ENCODE measurements around the gene RRP1. TPM values are rescaled to one million over a fixed set of nuclear protein-coding genes. Genes with fewer than 3 reads are reported as not detected.

Gene RRP1
- total and polyA plus RNA-seq, 10 of the 15 experiments (the other 5 are each of a cell fraction or from before 2014, with no cell fraction given) = 0.34 to 70.8 (median 35.1) TPM

DNA sequence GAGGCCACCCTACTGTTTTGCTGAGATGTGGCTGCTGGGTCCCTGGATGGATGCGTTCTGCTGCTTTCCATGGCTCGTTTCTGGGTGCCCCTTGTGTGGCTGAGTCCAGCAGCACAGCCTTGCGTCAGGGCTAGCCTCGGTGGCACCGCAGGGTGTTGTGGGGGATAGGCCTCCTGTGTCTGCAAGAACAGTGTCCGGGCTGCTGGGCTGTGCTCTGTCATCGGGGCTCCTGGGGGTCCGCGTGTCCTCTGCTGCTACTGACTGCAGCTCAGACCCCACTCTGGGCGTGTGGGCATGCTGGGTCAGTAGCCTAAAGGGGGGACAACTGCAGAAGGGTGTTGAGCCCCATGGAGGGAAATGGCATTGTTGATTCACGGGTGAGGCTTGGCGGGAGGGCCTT lies 4.9 kb downstream of the RRP1 start:
- BruUV-seq (replicated peaks) = no TSS peak
- TF ChIP-seq ESRRA (IDR thresholded peaks at IDR 0.05; ENCODE audit: low read length) = no peak
- no peak for TF ChIP-seq ZSCAN29 (IDR thresholded peaks at IDR 0.05)
- TF ChIP-seq, protein P1, sequence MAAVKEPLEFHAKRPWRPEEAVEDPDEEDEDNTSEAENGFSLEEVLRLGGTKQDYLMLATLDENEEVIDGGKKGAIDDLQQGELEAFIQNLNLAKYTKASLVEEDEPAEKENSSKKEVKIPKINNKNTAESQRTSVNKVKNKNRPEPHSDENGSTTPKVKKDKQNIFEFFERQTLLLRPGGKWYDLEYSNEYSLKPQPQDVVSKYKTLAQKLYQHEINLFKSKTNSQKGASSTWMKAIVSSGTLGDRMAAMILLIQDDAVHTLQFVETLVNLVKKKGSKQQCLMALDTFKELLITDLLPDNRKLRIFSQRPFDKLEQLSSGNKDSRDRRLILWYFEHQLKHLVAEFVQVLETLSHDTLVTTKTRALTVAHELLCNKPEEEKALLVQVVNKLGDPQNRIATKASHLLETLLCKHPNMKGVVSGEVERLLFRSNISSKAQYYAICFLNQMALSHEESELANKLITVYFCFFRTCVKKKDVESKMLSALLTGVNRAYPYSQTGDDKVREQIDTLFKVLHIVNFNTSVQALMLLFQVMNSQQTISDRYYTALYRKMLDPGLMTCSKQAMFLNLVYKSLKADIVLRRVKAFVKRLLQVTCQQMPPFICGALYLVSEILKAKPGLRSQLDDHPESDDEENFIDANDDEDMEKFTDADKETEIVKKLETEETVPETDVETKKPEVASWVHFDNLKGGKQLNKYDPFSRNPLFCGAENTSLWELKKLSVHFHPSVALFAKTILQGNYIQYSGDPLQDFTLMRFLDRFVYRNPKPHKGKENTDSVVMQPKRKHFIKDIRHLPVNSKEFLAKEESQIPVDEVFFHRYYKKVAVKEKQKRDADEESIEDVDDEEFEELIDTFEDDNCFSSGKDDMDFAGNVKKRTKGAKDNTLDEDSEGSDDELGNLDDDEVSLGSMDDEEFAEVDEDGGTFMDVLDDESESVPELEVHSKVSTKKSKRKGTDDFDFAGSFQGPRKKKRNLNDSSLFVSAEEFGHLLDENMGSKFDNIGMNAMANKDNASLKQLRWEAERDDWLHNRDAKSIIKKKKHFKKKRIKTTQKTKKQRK (IDR thresholded peaks at IDR 0.05; ENCODE audit: low read depth, low read length) = no peak
- no peak for TF ChIP-seq NR2C1 (IDR thresholded peaks at IDR 0.05)
- TF ChIP-seq HDAC2 (IDR thresholded peaks at IDR 0.05) = no peak
- TF ChIP-seq BRCA1 (IDR thresholded peaks at IDR 0.05; ENCODE audit: low read depth, low read length) = no peak
- TF ChIP-seq IRF4 (IDR thresholded peaks at IDR 0.05; ENCODE audit: low read depth, low read length) = no peak
- TF ChIP-seq POLR2A (IDR thresholded peaks at IDR 0.05; ENCODE audit: low read depth, low read length) = no peak
- TF ChIP-seq BACH1 (IDR thresholded peaks at IDR 0.05; ENCODE audit: borderline replicate concordance) = no peak
- no peak for TF ChIP-seq JUNB (IDR thresholded peaks at IDR 0.05)
- TF ChIP-seq SMC3 (IDR thresholded peaks at IDR 0.05; ENCODE audit: borderline replicate concordance, low read length) = no peak
- WGBS (ENCODE audit: insufficient coverage, insufficient replicate concordance, low lambda C conversion rate, missing lambda C conversion rate) = 97% methylated on average over 12 of the region's 12 CpGs
- Histone ChIP-seq H3K9me3 (replicated peaks; ENCODE audit: control insufficient read depth, insufficient read depth, low read length) (no peaks in the 10 kb centered on the region), H3K9ac (ENCODE audit: control insufficient read depth, insufficient read depth, low read length) (no peak overlapping the region), H3K79me2 (ENCODE audit: control insufficient read depth, insufficient read depth, low read length) (peaks cover 43% of the 10 kb centered on the region), H4K20me1 (ENCODE audit: control insufficient read depth, insufficient read depth) (no peaks in the 10 kb centered on the region), H3K27ac (ENCODE audit: control insufficient read depth, insufficient read depth) (no peak overlapping the region), H3K27me3 (replicated peaks in 1 of 2; ENCODE audit: control insufficient read depth in 2 of 2, insufficient read depth in 2 of 2, low read length in 1 of 2) (no peaks in the 10 kb centered on the region), H3K4me1 (ENCODE audit: control insufficient read depth, insufficient read depth, low read length) (0 out of 2 replicates have a peak, but pooled peaks cover 3% of the 10 kb centered on the region), H3K4me3 (no peak overlapping the region), H3K36me3 (ENCODE audit: control insufficient read depth in 2 of 2, insufficient read depth in 2 of 2, low read length in 1 of 2) (peaks cover 31 to 54% of the 10 kb centered on the region in 2 experiments), H3K4me2 (ENCODE audit: control insufficient read depth, insufficient read depth) (no peak overlapping the region), H2AFZ (ENCODE audit: control insufficient read depth, low read depth, low read length) (no peak overlapping the region)
- ChIA-PET RAD21 (ENCODE audit: unreplicated experiment) (no interaction called here), POLR2A (no interaction called here), SMC1A (ENCODE audit: uncharacterized antibody, unreplicated experiment) (no interaction called here), CTCF (no interaction called here)
- in situ Hi-C loops (cut with MboI) = no loop called here
- intact Hi-C loops (cut with micrococcal nuclease; ENCODE audit: unreplicated experiment) = no loop called here
- FAIRE-seq (no peak), ATAC-seq (no peak), DNase-seq (ENCODE audit: low read depth, low spot score) (no peak)

Data from GM12878 (cell line).